Inferior parietal cortex (tissue), 1 donor: ENCODE results near the gene BZW2.

Experiments
- DNase-seq: peaks from one replicate; pipeline ENCODE4 v3.0.0-alpha.2; 2016; ENCODE audit errors: extremely low spot score

The BZW2 gene

DNA sequence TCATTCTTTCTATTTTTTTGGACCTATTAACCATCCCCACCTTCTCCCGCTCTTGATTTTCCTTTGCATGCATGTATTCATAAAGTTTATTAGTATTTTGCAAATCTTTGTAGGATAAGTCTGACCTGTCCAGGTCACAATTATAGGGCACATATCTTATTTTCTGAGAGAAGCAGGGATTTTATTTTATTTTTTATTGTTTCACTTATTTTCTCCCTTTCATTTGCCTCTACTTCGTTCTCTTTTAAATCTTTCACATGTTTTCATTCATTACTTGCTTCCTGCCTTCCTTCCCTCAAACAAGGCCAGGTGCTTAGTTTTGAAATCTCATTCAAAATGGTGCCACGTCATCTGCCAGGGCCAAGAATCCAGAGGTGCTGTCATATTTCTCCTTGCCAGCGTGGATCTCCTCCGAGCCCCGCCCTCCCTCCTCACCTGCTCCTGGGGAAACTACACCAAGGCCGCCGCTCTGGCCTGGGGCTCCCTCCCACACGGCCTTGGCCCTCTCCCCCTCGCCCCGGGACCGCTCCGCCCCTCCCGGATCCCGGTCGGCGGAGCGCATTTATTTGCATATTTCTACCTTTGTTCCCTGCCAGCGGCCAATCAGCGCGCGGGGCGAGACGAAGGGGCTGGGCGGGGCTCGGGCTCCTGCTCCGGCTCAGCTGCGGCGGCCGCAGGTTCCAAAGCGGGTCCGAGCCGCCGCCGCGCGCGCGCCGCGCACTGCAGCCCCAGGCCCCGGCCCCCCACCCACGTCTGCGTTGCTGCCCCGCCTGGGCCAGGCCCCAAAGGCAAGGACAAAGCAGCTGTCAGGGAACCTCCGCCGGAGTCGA is 107.3 kb downstream of the BZW2 start, which contains the start of gene TSPAN13:
TSPAN13 (plus strand) TSS at position 654 of the 830 bp plus-strand sequence. CDS start 213 bp downstream, outside the sequence.
- DNase-seq, result no peak

DNA sequence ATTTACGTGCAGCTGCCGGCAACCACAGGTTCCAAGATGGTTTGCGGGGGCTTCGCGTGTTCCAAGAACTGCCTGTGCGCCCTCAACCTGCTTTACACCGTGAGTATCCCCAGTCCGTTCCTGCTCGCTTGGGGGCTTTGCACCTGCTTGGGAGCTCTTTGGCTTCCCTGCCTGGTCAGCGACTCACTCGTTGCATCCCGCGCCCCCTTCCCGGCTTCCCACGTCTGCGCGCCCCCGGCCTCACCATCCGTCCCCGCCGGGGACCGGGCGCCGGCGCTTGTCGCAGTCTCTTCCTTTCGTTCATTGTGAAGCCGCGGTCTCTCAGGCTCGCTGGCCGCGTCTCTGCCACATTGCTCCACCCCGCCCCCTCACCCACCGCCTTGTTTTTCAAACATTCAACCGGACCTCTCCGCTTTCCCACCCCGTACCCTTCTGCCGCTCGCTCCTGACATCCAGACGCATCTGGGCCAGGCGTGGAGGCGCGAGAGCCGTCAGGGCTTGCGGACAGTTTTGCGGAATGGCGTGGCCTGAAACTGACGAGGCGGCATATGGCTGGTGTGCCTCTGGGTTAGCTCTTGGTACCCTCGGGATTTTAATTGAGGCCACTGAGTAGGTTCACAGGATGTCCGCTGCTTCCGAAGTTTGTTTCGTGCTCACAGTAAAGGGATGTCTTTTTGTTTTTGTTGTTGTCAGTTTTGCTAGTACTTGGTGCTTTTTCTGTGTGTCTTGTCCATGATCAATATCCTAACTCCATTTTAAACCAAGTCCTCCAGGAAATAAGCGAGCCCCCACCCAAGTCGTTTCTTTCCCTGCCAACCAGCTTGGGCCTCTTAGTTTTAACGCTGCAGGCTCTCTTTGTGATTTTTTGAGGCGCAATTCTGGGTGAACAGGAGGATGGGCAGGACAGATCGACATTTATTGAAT is 108.2 kb downstream of the BZW2 start:
- DNase-seq, result no peak

DNA sequence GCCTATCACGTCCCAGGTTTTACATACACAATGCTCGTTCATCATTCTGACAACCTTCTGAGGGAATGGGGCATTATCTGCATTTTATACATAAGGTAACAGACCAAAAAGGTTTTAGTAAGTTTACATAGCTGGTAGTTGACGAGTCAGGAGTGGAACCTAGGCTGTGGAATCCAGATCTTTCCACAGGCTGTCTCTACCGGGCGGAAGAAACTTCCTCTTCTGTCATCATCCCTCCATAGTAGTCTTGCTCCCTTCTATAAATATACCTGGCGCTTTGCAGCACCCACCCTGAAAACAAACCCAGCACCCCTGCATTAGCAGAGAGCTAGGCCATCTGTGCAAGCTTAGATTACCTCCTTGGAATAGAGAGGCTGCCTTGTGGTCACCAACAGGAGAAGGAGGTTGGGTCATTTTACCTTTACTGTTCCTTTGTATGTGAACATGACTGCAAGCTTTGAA is 108.9 kb downstream of the BZW2 start:
- DNase-seq, result no peak

- no peak for DNase-seq
Observed at GRCh38 chr7:16755397-16755796, 109.4 kb downstream of the BZW2 start.
